Peyer's patch (tissue), 4 donors: ENCODE data around the gene SOD1. TPM values are rescaled to one million over a fixed set of nuclear protein-coding genes. Genes with fewer than 3 reads are reported as not detected.
"Not testable (repeated sequence)": the region's sequence is repeated elsewhere in the genome, so short reads cannot be mapped to it uniquely, and the experiment has no call there.

Source experiments
- DNase-seq, 3 donors: peaks; one replicate each; pipeline ENCODE4 v3.0.0-alpha.2; 2017 to 2019
- H3K27ac ChIP-seq, 4 donors: fragments of 200-600 bp; sonication (generic); one replicate each; pipeline ENCODE4 v1.5.1; 2016 to 2019
- H3K27me3 ChIP-seq, 2 donors: fragments of 200-600 bp; sonication (generic); one replicate each; pipeline ENCODE4 v1.5.1; 2019
- H3K36me3 ChIP-seq, 3 donors: fragments of 200-600 bp; sonication (generic); one replicate each; pipeline ENCODE4 v1.5.1; 2016 to 2019
- H3K4me1 ChIP-seq, 4 donors: fragments of 200-600 bp; sonication (generic); one replicate each; pipeline ENCODE4 v1.5.1; 2016 to 2019
- H3K4me3 ChIP-seq, 4 donors: fragments of 200-600 bp; sonication (generic); 1 replicate in 3 of 4; 2 replicates in 1 of 4; pipeline ENCODE4 v1.5.1; 2016 to 2019; ENCODE audit warnings: mild to moderate bottlenecking in 1 of 4
- H3K9me3 ChIP-seq, 4 donors: fragments of 200-600 bp; sonication (generic); one replicate each; pipeline ENCODE4 v1.5.1; 2016 to 2019; ENCODE audit warnings: mild to moderate bottlenecking in 1 of 4
- CTCF ChIP-seq, 6 experiments: fragments of 450-650 bp in 4 of 6; fragments of 200-600 bp in 2 of 6; sonication (generic) in 1 of 6; IDR thresholded peaks; one replicate each; pipeline ENCODE4 v1.5.1; 2017 to 2019; ENCODE audit warnings: antibody characterized with exemption in 6 of 6, mild to moderate bottlenecking in 3 of 6, moderate library complexity in 1 of 6
- POLR2A ChIP-seq, 2 donors: fragments of 450-650 bp; IDR thresholded peaks; one replicate each; pipeline ENCODE4 v1.5.1; 2017; ENCODE audit warnings: antibody characterized with exemption in 2 of 2, mild to moderate bottlenecking in 2 of 2, moderate library complexity in 2 of 2
- total RNA-seq, 4 donors: library from RNA; depleted of rRNA; stranded (reverse); fragments of >200 nt; gene quantifications; one replicate each; pipeline ENCODE4 v1.1.0, GENCODE V29; 2016

Gene SOD1
- total RNA-seq, 4 donors from 2014 or later: 102 to 304 (median 219) TPM

DNA sequence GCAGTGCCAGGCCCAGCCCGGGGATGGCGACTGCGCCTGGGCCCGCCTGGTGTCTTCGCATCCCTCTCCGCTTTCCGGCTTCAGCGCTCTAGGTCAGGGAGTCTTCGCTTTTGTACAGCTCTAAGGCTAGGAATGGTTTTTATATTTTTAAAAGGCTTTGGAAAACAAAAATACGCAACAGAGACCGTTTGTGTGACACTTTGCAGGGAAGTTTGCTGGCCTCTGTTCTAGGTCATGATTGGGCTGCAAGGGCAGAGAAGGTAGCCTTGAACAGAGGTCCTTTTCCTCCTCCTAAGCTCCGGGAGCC lies 719 bp downstream of the SOD1 start:
- Histone ChIP-seq H3K4me3 (peak overlapping the region; percentile 71 to 96 (median 80)), H3K27me3 (no peaks in the 10 kb centered on the region), H3K36me3 (peaks cover 0 to 15% (median 0%) of the 10 kb centered on the region in 3 donors), H3K4me1 (peaks cover 0 to 53% (median 8%) of the 10 kb centered on the region in 4 donors), H3K27ac (peak overlapping the region; percentile 87 to 98 (median 92)), H3K9me3 (no peaks in the 10 kb centered on the region)
- no peak for TF ChIP-seq CTCF (IDR thresholded peaks at IDR 0.05)
- no peak for TF ChIP-seq POLR2A (IDR thresholded peaks at IDR 0.05)
- peak in 1 of 3 donors; percentile 30 for DNase-seq

GRCh38 chr21:31660591-31660990 lies 1.1 kb downstream of the SOD1 start:
- Histone ChIP-seq H3K4me3 (peak overlapping the region; percentile 71 to 96 (median 80)), H3K4me1 (peaks cover 0 to 53% (median 8%) of the 10 kb centered on the region in 4 donors), H3K9me3 (no peaks in the 10 kb centered on the region), H3K27ac (peak overlapping the region in 3 of 4 donors; percentile 92 to 98 (median 92)), H3K36me3 (peaks cover 0 to 18% (median 0%) of the 10 kb centered on the region in 3 donors), H3K27me3 (no peaks in the 10 kb centered on the region)
- TF ChIP-seq CTCF (IDR thresholded peaks at IDR 0.05) (no peak), POLR2A (IDR thresholded peaks at IDR 0.05) (no peak)
- no peak for DNase-seq

- no peak for DNase-seq
- TF ChIP-seq CTCF (IDR thresholded peaks at IDR 0.05) (no peak), POLR2A (IDR thresholded peaks at IDR 0.05) (no peak)
- H3K36me3 ChIP-seq: peaks cover 0 to 46% (median 0%) of the 10 kb centered on the region in 3 donors
- H3K27ac ChIP-seq: no peak overlapping the region
- H3K4me1 ChIP-seq: peaks cover 0 to 40% (median 8%) of the 10 kb centered on the region in 4 donors
- H3K27me3 ChIP-seq: no peaks in the 10 kb centered on the region
- H3K9me3 ChIP-seq: no peaks in the 10 kb centered on the region
- H3K4me3 ChIP-seq: no peak overlapping the region
These were observed 4.2 kb downstream of the SOD1 start for GRCh38 chr21:31663584-31664249.

- Histone ChIP-seq H3K36me3 (peaks cover 0 to 53% (median 0%) of the 10 kb centered on the region in 3 donors), H3K27me3 (no peaks in the 10 kb centered on the region), H3K9me3 (no peaks in the 10 kb centered on the region), H3K27ac (peak overlapping the region in 1 of 4 donors; percentile 10), H3K4me1 (peaks cover 0 to 36% (median 8%) of the 10 kb centered on the region in 4 donors), H3K4me3 (no peak overlapping the region)
- no peak for DNase-seq
- TF ChIP-seq POLR2A (IDR thresholded peaks at IDR 0.05): no peak
- no peak for TF ChIP-seq CTCF (IDR thresholded peaks at IDR 0.05)
These were observed 5.9 kb downstream of the SOD1 start for GRCh38 chr21:31665397-31665796.

- H3K27me3 ChIP-seq, H3K27ac ChIP-seq, DNase-seq, H3K9me3 ChIP-seq, H3K4me3 ChIP-seq: not testable (repeated sequence)
- H3K4me1 ChIP-seq: peaks cover 0 to 32% (median 6%) of the 10 kb centered on the region in 4 donors
- peaks cover 0 to 53% (median 0%) of the 10 kb centered on the region in 3 donors for H3K36me3 ChIP-seq
These were observed 6.4 kb downstream of the SOD1 start for GRCh38 chr21:31665869-31666268.

- H3K36me3 ChIP-seq: peaks cover 0 to 58% (median 0%) of the 10 kb centered on the region in 3 donors
- no peak overlapping the region for H3K4me3 ChIP-seq
These were observed 7.0 kb downstream of the SOD1 start for GRCh38 chr21:31666445-31667010.

More at GRCh38 chr21:31666445-31667010, 7.0 kb downstream of the SOD1 start:
- Histone ChIP-seq H3K9me3 (no peaks in the 10 kb centered on the region), H3K27me3 (no peaks in the 10 kb centered on the region), H3K4me1 (peaks cover 0 to 25% (median 4%) of the 10 kb centered on the region in 4 donors), H3K27ac (no peak overlapping the region)
- no peak for DNase-seq
- TF ChIP-seq POLR2A (IDR thresholded peaks at IDR 0.05): no peak
- no peak for TF ChIP-seq CTCF (IDR thresholded peaks at IDR 0.05)
